ENCODE results near the gene PLCB4.

DNA sequence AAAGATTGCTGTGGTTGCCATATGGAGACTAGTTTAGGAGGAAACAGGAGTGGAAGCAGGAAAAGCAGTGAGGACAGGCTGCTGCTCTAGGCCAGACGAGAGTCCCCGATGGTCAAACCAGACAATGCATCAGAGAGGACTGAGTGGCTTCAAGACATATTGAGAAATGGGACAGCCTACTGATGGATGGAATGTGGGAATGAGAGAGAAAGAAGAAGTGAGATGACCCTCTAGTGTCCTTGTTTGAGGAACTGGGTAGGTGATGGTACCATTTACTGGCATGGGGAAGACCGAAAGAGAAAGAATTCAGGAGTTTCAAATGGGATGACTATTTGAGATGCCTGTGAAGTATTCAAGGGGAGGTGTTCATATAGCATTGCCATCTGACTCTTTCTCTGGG lies 333.7 kb downstream of the PLCB4 start:
- TF ChIP-seq CTCF (IDR thresholded peaks at IDR 0.05; ENCODE audit: insufficient read depth, low read length) (no peak), POLR2AphosphoS5 (IDR thresholded peaks at IDR 0.05; ENCODE audit: low read depth) (no peak), SPI1 (IDR thresholded peaks at IDR 0.05; ENCODE audit: borderline replicate concordance, low read depth) (no peak)
- TF ChIP-seq, protein P1, sequence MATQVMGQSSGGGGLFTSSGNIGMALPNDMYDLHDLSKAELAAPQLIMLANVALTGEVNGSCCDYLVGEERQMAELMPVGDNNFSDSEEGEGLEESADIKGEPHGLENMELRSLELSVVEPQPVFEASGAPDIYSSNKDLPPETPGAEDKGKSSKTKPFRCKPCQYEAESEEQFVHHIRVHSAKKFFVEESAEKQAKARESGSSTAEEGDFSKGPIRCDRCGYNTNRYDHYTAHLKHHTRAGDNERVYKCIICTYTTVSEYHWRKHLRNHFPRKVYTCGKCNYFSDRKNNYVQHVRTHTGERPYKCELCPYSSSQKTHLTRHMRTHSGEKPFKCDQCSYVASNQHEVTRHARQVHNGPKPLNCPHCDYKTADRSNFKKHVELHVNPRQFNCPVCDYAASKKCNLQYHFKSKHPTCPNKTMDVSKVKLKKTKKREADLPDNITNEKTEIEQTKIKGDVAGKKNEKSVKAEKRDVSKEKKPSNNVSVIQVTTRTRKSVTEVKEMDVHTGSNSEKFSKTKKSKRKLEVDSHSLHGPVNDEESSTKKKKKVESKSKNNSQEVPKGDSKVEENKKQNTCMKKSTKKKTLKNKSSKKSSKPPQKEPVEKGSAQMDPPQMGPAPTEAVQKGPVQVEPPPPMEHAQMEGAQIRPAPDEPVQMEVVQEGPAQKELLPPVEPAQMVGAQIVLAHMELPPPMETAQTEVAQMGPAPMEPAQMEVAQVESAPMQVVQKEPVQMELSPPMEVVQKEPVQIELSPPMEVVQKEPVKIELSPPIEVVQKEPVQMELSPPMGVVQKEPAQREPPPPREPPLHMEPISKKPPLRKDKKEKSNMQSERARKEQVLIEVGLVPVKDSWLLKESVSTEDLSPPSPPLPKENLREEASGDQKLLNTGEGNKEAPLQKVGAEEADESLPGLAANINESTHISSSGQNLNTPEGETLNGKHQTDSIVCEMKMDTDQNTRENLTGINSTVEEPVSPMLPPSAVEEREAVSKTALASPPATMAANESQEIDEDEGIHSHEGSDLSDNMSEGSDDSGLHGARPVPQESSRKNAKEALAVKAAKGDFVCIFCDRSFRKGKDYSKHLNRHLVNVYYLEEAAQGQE (IDR thresholded peaks at IDR 0.05; ENCODE audit: insufficient replicate concordance, low read depth) = no peak
